NCI-H128 (cell line): ENCODE measurements around the gene C1GALT1C1.

ENCODE experiments used
- DNase-seq: peaks from one replicate; lab custom pipeline; 2025; ENCODE audit not compliant: unreplicated experiment; lab: John Stamatoyannopoulos, UW

C1GALT1C1 gene

DNA sequence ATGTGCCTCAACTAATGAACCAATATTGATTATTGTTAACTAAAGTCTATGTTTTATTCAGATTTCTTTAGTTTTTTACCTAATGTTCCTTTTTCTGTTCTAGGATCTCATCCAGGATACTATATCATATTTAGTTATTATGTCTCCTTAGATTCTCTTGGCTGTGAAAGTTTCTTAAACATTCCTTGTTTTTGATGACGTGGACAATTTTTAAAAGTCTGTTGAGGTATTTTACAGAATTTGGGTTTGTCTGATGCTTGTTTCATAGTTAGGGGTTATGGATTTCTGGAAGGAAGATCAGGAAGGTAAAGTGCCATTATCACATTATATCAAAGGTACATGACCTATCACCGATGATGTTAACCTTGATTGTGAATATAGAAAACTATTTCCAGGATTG is 44.2 kb downstream of the C1GALT1C1 start:
- no peak for DNase-seq
